Activated naive CD8-positive, alpha-beta T cell treated with anti-CD3 and anti-CD28 coated beads, Interleukin-2, amount 10 ng/mL, durations not matched to agents 7 days and 5 days (primary cell): Measurements from ENCODE around the gene LSM12. TPM values are rescaled to one million over a fixed set of nuclear protein-coding genes. Genes with fewer than 3 reads are reported as not detected.
A peak's percentile ranks its signal among the peaks of the same experiment; 100 is the strongest.
"Not testable (repeated sequence)": the region's sequence is repeated elsewhere in the genome, so short reads cannot be mapped to it uniquely, and the experiment has no call there.

Experiments
- ATAC-seq: fragments of 150-1000 bp; cut with Tn5 transposase; one replicate; pipeline ENCODE4 v1.10.0; 2021; ENCODE audit warnings: low read depth, moderate library complexity
- POLR2A ChIA-PET: fragments of 350-600 bp; sonication (Branson Sonifier 250); formaldehyde crosslinking; loops from one replicate; lab custom pipeline; 2021; ENCODE audit warnings: antibody characterized with exemption; lab: Charles Lee
- DNase-seq: peaks from one replicate; pipeline ENCODE4 v3.0.0; 2021
- H3K27ac Mint-ChIP-seq: one replicate; pipeline ENCODE4 v1.8.0; 2022; ENCODE audit warnings: mild to moderate bottlenecking, mixed read lengths
- H3K27me3 Mint-ChIP-seq: one replicate; pipeline ENCODE4 v1.8.0; 2022; ENCODE audit warnings: mild to moderate bottlenecking, moderate library complexity, mixed read lengths
- H3K36me3 Mint-ChIP-seq: one replicate; pipeline ENCODE4 v1.8.0; 2021; ENCODE audit warnings: mild to moderate bottlenecking, mixed read lengths
- H3K4me1 Mint-ChIP-seq: one replicate; pipeline ENCODE4 v1.8.0; 2021; ENCODE audit warnings: mixed read lengths
- H3K4me3 Mint-ChIP-seq: one replicate; pipeline ENCODE4 v1.8.0; 2022; ENCODE audit warnings: mild to moderate bottlenecking, moderate library complexity, mixed read lengths
- H3K9me3 Mint-ChIP-seq: one replicate; pipeline ENCODE4 v1.8.0; 2021; ENCODE audit warnings: mixed read lengths
- total RNA-seq, 2 experiments: library from RNA; stranded (reverse); gene quantifications; one replicate each; pipeline ENCODE4 v1.2.3, GENCODE V29; 2021

LSM12 gene
- total RNA-seq, 2 experiments from 2014 or later, result 46.9 to 51.4 TPM

- H3K9me3 Mint-ChIP-seq, ATAC-seq, H3K27me3 Mint-ChIP-seq, POLR2A ChIA-PET, H3K27ac Mint-ChIP-seq, H3K4me3 Mint-ChIP-seq, DNase-seq: not testable (repeated sequence)
- Mint-ChIP-seq H3K4me1 (peaks cover 10% of the 10 kb centered on the region), H3K36me3 (peaks cover 27% of the 10 kb centered on the region)
Measured at GRCh38 chr17:44034688-44035087, 31.8 kb downstream of the LSM12 start.

GRCh38 chr17:44033861-44034408 lies 32.5 kb downstream of the LSM12 start:
- Mint-ChIP-seq H3K27ac (peak overlapping the region; percentile 35), H3K9me3 (no peaks in the 10 kb centered on the region), H3K4me1 (peaks cover 14% of the 10 kb centered on the region), H3K36me3 (peaks cover 29% of the 10 kb centered on the region), H3K27me3 (no peaks in the 10 kb centered on the region), H3K4me3 (peak overlapping the region; percentile 6)
- DNase-seq (no peak), ATAC-seq (no peak)
- POLR2A ChIA-PET, result no interaction called here

DNA sequence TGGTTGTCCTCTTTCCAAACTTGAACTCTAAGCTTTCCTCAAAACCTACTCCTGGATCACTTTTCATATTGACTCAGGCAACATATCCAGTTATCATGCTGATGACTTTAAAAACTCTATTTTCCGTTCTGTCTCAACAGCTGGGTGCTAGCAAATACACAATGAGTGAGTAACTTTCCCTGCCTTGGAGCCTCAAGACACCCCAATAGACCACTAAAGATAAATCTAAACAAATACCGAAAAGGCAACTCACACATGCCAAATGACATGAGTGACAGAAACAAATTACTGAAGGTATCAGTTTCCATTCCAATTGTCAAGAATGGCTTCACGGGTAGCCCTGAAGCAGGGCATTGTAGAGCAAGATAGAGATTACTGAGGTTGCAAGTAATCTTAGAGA lies 36.0 kb downstream of the LSM12 start:
- POLR2A ChIA-PET, result no interaction called here
- Mint-ChIP-seq H3K9me3 (no peaks in the 10 kb centered on the region), H3K27ac (no peak overlapping the region), H3K4me3 (no peak overlapping the region), H3K36me3 (peaks cover 24% of the 10 kb centered on the region), H3K27me3 (no peaks in the 10 kb centered on the region), H3K4me1 (peaks cover 14% of the 10 kb centered on the region)
- ATAC-seq (no peak), DNase-seq (no peak)

DNA sequence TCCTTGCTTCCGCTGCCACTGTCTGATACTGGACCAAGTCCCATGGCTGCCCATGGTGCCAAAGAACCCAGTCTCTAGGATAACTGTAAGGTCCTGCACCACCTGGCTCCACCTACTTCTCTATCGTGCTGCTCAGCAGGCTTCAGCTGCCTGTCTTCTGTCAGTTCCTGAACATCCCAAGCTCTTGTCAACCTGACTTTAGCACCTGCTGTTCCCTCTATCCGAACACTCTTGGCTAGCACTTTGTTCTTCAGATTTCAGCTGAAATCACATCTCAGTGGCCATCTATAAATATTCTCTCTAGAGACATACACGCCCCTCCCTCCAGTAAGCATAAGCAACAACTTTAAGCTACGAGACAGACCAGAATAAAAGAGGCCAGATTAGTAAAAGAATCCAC lies 36.7 kb downstream of the LSM12 start:
- Mint-ChIP-seq H3K4me1 (peaks cover 14% of the 10 kb centered on the region), H3K27me3 (no peaks in the 10 kb centered on the region), H3K27ac (peak overlapping the region; percentile 14), H3K36me3 (peaks cover 23% of the 10 kb centered on the region), H3K9me3 (no peaks in the 10 kb centered on the region), H3K4me3 (no peak overlapping the region)
- POLR2A ChIA-PET, result no interaction called here
- DNase-seq, result no peak
- ATAC-seq, result no peak

GRCh38 chr17:44024853-44025252 lies 41.6 kb downstream of the LSM12 start:
- Mint-ChIP-seq H3K27ac (no peak overlapping the region), H3K36me3 (peaks cover 4% of the 10 kb centered on the region), H3K4me3 (no peak overlapping the region), H3K27me3 (no peaks in the 10 kb centered on the region), H3K4me1 (peaks cover 6% of the 10 kb centered on the region), H3K9me3 (no peaks in the 10 kb centered on the region)
- POLR2A ChIA-PET, result no interaction called here
- ATAC-seq, result no peak
- DNase-seq, result no peak

DNA sequence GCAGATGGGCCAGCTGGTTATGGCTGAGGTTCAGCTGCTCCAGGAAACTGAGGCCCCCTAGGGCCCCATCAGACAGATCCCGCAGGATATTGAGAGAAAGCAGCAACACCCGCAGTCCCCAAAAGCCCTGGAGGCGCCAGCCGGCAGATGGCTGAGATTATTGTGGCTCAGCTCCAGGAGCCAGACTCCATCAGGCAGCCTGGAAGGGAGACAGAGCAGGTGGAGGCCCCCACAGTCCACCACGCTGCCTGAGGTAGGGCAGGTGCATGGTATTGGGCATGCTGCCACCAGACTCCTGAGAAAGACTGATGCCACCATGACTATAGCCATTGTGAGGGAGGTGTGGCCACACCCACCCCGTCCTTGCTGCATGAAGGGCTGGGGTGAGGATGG lies 42.2 kb downstream of the LSM12 start:
- DNase-seq (no peak), ATAC-seq (no peak)
- peaks cover 1% of the 10 kb centered on the region for H3K4me1 Mint-ChIP-seq
- no peaks in the 10 kb centered on the region for H3K27me3 Mint-ChIP-seq
- H3K9me3 Mint-ChIP-seq, result no peaks in the 10 kb centered on the region
- H3K36me3 Mint-ChIP-seq, result peaks cover 1% of the 10 kb centered on the region
- H3K4me3 Mint-ChIP-seq, result no peak overlapping the region
- POLR2A ChIA-PET, result interaction anchor here (0.6 kb wide), 1 partner anchor 77 kb away, joined by 3 read pairs; no protein-coding TSS in a partner anchor
- no peak overlapping the region for H3K27ac Mint-ChIP-seq

- no peaks in the 10 kb centered on the region for H3K27me3 Mint-ChIP-seq
- POLR2A ChIA-PET, result interaction anchor here (0.6 to 1.1 kb wide), 3 partner anchors 9 to 77 kb away, joined by 3 to 9 read pairs (median 3); partner anchors contain the start of gene TMEM101
Measured at GRCh38 chr17:44023545-44024270, 42.8 kb downstream of the LSM12 start.

GRCh38 chr17:44022246-44022645 lies 44.2 kb downstream of the LSM12 start:
- H3K9me3 Mint-ChIP-seq, result no peaks in the 10 kb centered on the region
- DNase-seq (no peak), ATAC-seq (no peak)
- H3K4me3 Mint-ChIP-seq, result no peak overlapping the region
- H3K27ac Mint-ChIP-seq, result no peak overlapping the region
- H3K4me1 Mint-ChIP-seq, result no peaks in the 10 kb centered on the region
- POLR2A ChIA-PET, result no interaction called here
- H3K27me3 Mint-ChIP-seq, result no peaks in the 10 kb centered on the region
- H3K36me3 Mint-ChIP-seq, result no peaks in the 10 kb centered on the region

More at GRCh38 chr17:44023545-44024270, 42.8 kb downstream of the LSM12 start:
- no peak for DNase-seq
- Mint-ChIP-seq H3K4me3 (no peak overlapping the region), H3K36me3 (no peaks in the 10 kb centered on the region), H3K9me3 (no peaks in the 10 kb centered on the region), H3K27ac (no peak overlapping the region), H3K4me1 (no peaks in the 10 kb centered on the region)
- no peak for ATAC-seq

DNA sequence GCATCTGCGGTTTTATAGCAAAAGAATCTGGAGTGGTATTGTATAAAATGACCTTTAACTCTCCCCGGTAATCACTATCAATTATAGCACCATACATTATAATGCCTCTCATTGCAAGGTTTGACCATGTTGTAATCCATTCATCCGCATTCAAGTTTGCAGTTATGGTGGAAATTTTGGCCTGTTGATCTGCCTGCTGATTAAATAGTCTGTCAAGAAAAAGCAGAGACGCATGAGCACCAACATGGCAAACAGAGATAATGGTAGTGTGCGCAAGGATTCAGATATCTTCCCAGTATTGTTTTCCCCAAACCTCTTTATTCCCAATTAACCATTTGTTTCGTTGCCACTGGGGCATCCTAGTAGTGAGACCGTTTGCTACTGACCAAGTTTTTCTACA lies 45.2 kb downstream of the LSM12 start:
- not testable (repeated sequence) for H3K4me3 Mint-ChIP-seq

GRCh38 chr17:44014437-44015172 lies 51.9 kb downstream of the LSM12 start, which contains the start of gene TMEM101:
Gene TMEM101 (minus strand): TSS chr17:44014963. CDS start chr17:44014952, 11 bp downstream.
- Mint-ChIP-seq H3K27me3 (no peaks in the 10 kb centered on the region), H3K4me3 (peak within 1 kb of the TSS; percentile 100), H3K9me3 (no peaks in the 10 kb centered on the region), H3K4me1 (peaks cover 9% of the 10 kb centered on the region), H3K27ac (peak within 1 kb of the TSS; percentile 99), H3K36me3 (peaks cover 4% of the 10 kb centered on the region)
- DNase-seq, result peak; percentile 81
- POLR2A ChIA-PET, result interaction anchor here (1.0 to 1.1 kb wide), 3 partner anchors 9 to 108 kb away, joined by 3 to 4 read pairs (median 4); partner anchors contain the start of gene HDAC5
- ATAC-seq, result peak; percentile 95

More for the DNA sequence above, 45.2 kb downstream of the LSM12 start:
- POLR2A ChIA-PET, ATAC-seq, H3K4me1 Mint-ChIP-seq, H3K27me3 Mint-ChIP-seq, H3K9me3 Mint-ChIP-seq, DNase-seq, H3K36me3 Mint-ChIP-seq, H3K27ac Mint-ChIP-seq: not testable (repeated sequence)

DNA sequence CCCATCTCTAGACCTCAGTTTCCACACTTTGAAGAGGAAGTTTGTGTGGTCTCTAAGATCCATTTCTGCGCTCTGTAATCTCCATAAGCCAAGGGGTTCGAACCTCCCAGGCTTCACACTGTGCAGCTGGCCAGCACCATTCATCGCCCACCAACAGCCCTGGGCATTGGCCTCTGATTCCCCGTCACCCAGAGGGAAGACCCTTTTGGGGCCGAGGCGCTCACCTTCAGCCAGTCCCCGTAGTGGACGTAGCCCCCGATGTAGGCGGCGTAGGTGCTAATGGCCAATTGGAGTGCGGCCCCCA lies 52.4 kb downstream of the LSM12 start:
- H3K4me1 Mint-ChIP-seq, result peaks cover 9% of the 10 kb centered on the region
- POLR2A ChIA-PET, result interaction anchor here (0.6 to 1.1 kb wide), 3 partner anchors 8 to 109 kb away, joined by 3 to 4 read pairs (median 4); partner anchors contain the start of gene HDAC5
- H3K9me3 Mint-ChIP-seq, result no peaks in the 10 kb centered on the region
- H3K36me3 Mint-ChIP-seq, result peaks cover 4% of the 10 kb centered on the region
- no peaks in the 10 kb centered on the region for H3K27me3 Mint-ChIP-seq
- DNase-seq (no peak), ATAC-seq (no peak)
- H3K27ac Mint-ChIP-seq, result peak overlapping the region; percentile 99
- peak overlapping the region; percentile 100 for H3K4me3 Mint-ChIP-seq

- H3K27ac Mint-ChIP-seq, result no peak overlapping the region
- H3K36me3 Mint-ChIP-seq, result peaks cover 4% of the 10 kb centered on the region
- no peak overlapping the region for H3K4me3 Mint-ChIP-seq
- POLR2A ChIA-PET, result no interaction called here
- no peaks in the 10 kb centered on the region for H3K9me3 Mint-ChIP-seq
- H3K4me1 Mint-ChIP-seq, result peaks cover 15% of the 10 kb centered on the region
- ATAC-seq (no peak), DNase-seq (no peak)
- H3K27me3 Mint-ChIP-seq, result no peaks in the 10 kb centered on the region
Measured at GRCh38 chr17:44012874-44013273, 53.6 kb downstream of the LSM12 start.

DNA sequence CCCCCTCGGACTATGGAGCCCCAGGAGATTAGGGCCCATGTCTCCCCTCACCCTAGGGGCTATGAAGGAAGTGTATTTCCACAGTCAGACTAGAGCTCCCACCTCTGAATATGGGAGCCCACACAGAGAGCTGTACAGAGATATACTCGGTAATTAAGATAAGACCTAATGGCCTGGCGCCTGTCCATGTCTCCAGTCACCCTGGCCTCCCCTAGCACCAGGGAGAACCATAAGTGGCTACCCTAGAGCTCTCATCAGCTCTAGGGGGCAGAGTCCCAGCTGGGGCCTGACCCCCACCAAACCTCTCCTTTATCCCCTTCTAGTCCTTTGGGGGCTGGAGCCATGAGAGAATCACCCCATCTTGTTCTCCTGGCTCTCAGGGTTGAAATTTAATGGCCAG lies 54.1 kb downstream of the LSM12 start:
- no peaks in the 10 kb centered on the region for H3K27me3 Mint-ChIP-seq
- peaks cover 4% of the 10 kb centered on the region for H3K36me3 Mint-ChIP-seq
- no peak for ATAC-seq
- no peak overlapping the region for H3K27ac Mint-ChIP-seq
- DNase-seq, result no peak
- H3K4me3 Mint-ChIP-seq, result no peak overlapping the region
- H3K4me1 Mint-ChIP-seq, result peaks cover 17% of the 10 kb centered on the region
- no peaks in the 10 kb centered on the region for H3K9me3 Mint-ChIP-seq
- POLR2A ChIA-PET, result no interaction called here
